Measurements from ENCODE around the gene SPATA4. TPM values are rescaled to one million over a fixed set of nuclear protein-coding genes. Genes with fewer than 3 reads are reported as not detected.

SPATA4 gene
- total RNA-seq, 1 experiment from 2014 or later, result not detected

- Histone ChIP-seq H3K4me3 (ENCODE audit: low read depth in 2 of 2, low read length in 2 of 2) (no peak overlapping the region), H3K27ac (ENCODE audit: low read length) (no peak overlapping the region), H3K27me3 (ENCODE audit: control insufficient read depth, insufficient read depth, low read length) (no peaks in the 10 kb centered on the region), H3K36me3 (ENCODE audit: control insufficient read depth, insufficient read depth, low read length) (no peaks in the 10 kb centered on the region), H3K4me1 (ENCODE audit: control insufficient read depth, insufficient read depth, low read length) (no peaks in the 10 kb centered on the region), H3K9me3 (ENCODE audit: control insufficient read depth, insufficient read depth, low read depth, low read length) (no peaks in the 10 kb centered on the region)
- CTCF ChIA-PET, result no interaction called here
- in situ Hi-C loops (cut with HindIII; ENCODE audit: low pct_unique_long_range_greater_than_20kb, low sequenced_read_pairs), result no loop called here
- no peak for DNase-seq (ENCODE audit: low read depth, low spot score)
- ATAC-seq, result no peak
- TF ChIP-seq, protein P1, sequence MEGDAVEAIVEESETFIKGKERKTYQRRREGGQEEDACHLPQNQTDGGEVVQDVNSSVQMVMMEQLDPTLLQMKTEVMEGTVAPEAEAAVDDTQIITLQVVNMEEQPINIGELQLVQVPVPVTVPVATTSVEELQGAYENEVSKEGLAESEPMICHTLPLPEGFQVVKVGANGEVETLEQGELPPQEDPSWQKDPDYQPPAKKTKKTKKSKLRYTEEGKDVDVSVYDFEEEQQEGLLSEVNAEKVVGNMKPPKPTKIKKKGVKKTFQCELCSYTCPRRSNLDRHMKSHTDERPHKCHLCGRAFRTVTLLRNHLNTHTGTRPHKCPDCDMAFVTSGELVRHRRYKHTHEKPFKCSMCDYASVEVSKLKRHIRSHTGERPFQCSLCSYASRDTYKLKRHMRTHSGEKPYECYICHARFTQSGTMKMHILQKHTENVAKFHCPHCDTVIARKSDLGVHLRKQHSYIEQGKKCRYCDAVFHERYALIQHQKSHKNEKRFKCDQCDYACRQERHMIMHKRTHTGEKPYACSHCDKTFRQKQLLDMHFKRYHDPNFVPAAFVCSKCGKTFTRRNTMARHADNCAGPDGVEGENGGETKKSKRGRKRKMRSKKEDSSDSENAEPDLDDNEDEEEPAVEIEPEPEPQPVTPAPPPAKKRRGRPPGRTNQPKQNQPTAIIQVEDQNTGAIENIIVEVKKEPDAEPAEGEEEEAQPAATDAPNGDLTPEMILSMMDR (IDR thresholded peaks at IDR 0.05), result no peak
- TF ChIP-seq POLR2AphosphoS5 (IDR thresholded peaks at IDR 0.05; ENCODE audit: low read depth, low read length) (no peak), TCF7L2 (IDR thresholded peaks at IDR 0.05; ENCODE audit: low read depth, low read length) (no peak), REST (IDR thresholded peaks at IDR 0.05; ENCODE audit: insufficient read depth in 1 of 2, low read depth in 2 of 2, low read length in 1 of 2) (no peak), SIN3A (IDR thresholded peaks at IDR 0.05; ENCODE audit: borderline replicate concordance, insufficient read depth, low read depth, low read length) (no peak)
- intact Hi-C loops (cut with micrococcal nuclease; ENCODE audit: unreplicated experiment), result no loop called here
- no TSS peak for BruUV-seq (replicated peaks)
- POLR2A ChIA-PET, result no interaction called here
Measured at GRCh38 chr4:176209535-176209934, 14.2 kb upstream of the SPATA4 start.

GRCh38 chr4:176207839-176208238, 12.5 kb upstream of the SPATA4 start:
- TF ChIP-seq, protein P1 (IDR thresholded peaks at IDR 0.05), result no peak
- TF ChIP-seq REST (IDR thresholded peaks at IDR 0.05; ENCODE audit: insufficient read depth in 1 of 2, low read depth in 2 of 2, low read length in 1 of 2), result no peak
- no peak for TF ChIP-seq POLR2AphosphoS5 (IDR thresholded peaks at IDR 0.05; ENCODE audit: low read depth, low read length)
- TF ChIP-seq TCF7L2 (IDR thresholded peaks at IDR 0.05; ENCODE audit: low read depth, low read length), result no peak
- TF ChIP-seq SIN3A (IDR thresholded peaks at IDR 0.05; ENCODE audit: borderline replicate concordance, insufficient read depth, low read depth, low read length), result no peak
- ChIA-PET POLR2A (no interaction called here), CTCF (no interaction called here)
- in situ Hi-C loops (cut with HindIII; ENCODE audit: low pct_unique_long_range_greater_than_20kb, low sequenced_read_pairs), result no loop called here
- no peak overlapping the region for H3K4me3 ChIP-seq (ENCODE audit: low read depth in 2 of 2, low read length in 2 of 2)
- ATAC-seq (no peak), DNase-seq (ENCODE audit: low read depth, low spot score) (no peak)
- BruUV-seq (replicated peaks), result no TSS peak
- no peak overlapping the region for H3K27ac ChIP-seq (ENCODE audit: low read length)
- intact Hi-C loops (cut with micrococcal nuclease; ENCODE audit: unreplicated experiment), result no loop called here
- no peaks in the 10 kb centered on the region for H3K9me3 ChIP-seq (ENCODE audit: control insufficient read depth, insufficient read depth, low read depth, low read length)
- no peaks in the 10 kb centered on the region for H3K4me1 ChIP-seq (ENCODE audit: control insufficient read depth, insufficient read depth, low read length)
- no peaks in the 10 kb centered on the region for H3K27me3 ChIP-seq (ENCODE audit: control insufficient read depth, insufficient read depth, low read length)
- no peaks in the 10 kb centered on the region for H3K36me3 ChIP-seq (ENCODE audit: control insufficient read depth, insufficient read depth, low read length)
